OCI-LY1 (cell line): ENCODE results near the gene PCDHGA12.
"Not testable (repeated sequence)": the region's sequence is repeated elsewhere in the genome, so short reads cannot be mapped to it uniquely, and the experiment has no call there.

Experiments
- H2AFZ ChIP-seq: fragments of 200-600 bp; sonication (generic), shearing (Covaris generic); 2 replicates; pipeline ENCODE4 v1.6.0; 2014; ENCODE audit warnings: antibody characterized with exemption, mild to moderate bottlenecking, low read length
- H3F3A ChIP-seq: fragments of 200-600 bp; sonication (generic), shearing (Covaris generic); 2 replicates; pipeline ENCODE4 v1.6.0; 2014; ENCODE audit warnings: mild to moderate bottlenecking, antibody characterized with exemption, low read length, moderate library complexity; ENCODE audit not compliant: insufficient read depth
- H3K27ac ChIP-seq: fragments of 200-600 bp; sonication (generic); 2 replicates; pipeline ENCODE4 v1.5.1; 2014; ENCODE audit warnings: low read length, mixed run types, mild to moderate bottlenecking, low read depth; ENCODE audit not compliant: poor library complexity, severe bottlenecking
- H3K27me3 ChIP-seq: fragments of 200-600 bp; sonication (generic); 2 replicates; pipeline ENCODE4 v1.6.0; 2014; ENCODE audit warnings: antibody characterized with exemption, mild to moderate bottlenecking, low read length, moderate library complexity; ENCODE audit not compliant: insufficient read depth
- H3K36me3 ChIP-seq: fragments of 200-600 bp; sonication (generic); 2 replicates; pipeline ENCODE4 v1.6.1; 2014; ENCODE audit warnings: mild to moderate bottlenecking, antibody characterized with exemption, low read length, moderate library complexity, mixed read lengths; ENCODE audit not compliant: insufficient read depth
- H3K4me1 ChIP-seq: fragments of 200-600 bp; sonication (generic); 2 replicates; pipeline ENCODE4 v1.5.1; 2014; ENCODE audit warnings: mild to moderate bottlenecking, low read length, moderate library complexity; ENCODE audit not compliant: insufficient read depth, severe bottlenecking
- H3K4me2 ChIP-seq: fragments of 200-600 bp; sonication (generic), shearing (Covaris generic); 2 replicates; pipeline ENCODE4 v1.6.1; 2014; ENCODE audit warnings: low read length
- H3K4me3 ChIP-seq: fragments of 200-600 bp; sonication (generic); 2 replicates; pipeline ENCODE4 v1.5.1; 2014; ENCODE audit warnings: low read length, low read depth, mild to moderate bottlenecking, mixed read lengths; ENCODE audit not compliant: poor library complexity, severe bottlenecking
- H3K79me2 ChIP-seq: fragments of 200-600 bp; shearing (Covaris generic); 2 replicates; pipeline ENCODE4 v1.6.1; 2016; ENCODE audit warnings: mixed run types, low read length, mixed read lengths; ENCODE audit not compliant: insufficient read depth
- H3K9ac ChIP-seq: fragments of 200-600 bp; sonication (generic), shearing (Covaris generic); 2 replicates; pipeline ENCODE4 v1.6.1; 2014; ENCODE audit warnings: mild to moderate bottlenecking, low read length, mixed read lengths
- H3K9me2 ChIP-seq: fragments of 200-600 bp; sonication (generic), shearing (Covaris generic); 2 replicates; pipeline ENCODE4 v1.6.1; 2014; ENCODE audit warnings: low read depth, mild to moderate bottlenecking, low read length, mixed read lengths
- H3K9me3 ChIP-seq: fragments of 200-600 bp; shearing (Covaris generic); 2 replicates; pipeline ENCODE4 v1.6.1; 2014; ENCODE audit warnings: low read length, mixed read lengths
- H4K20me1 ChIP-seq: fragments of 200-600 bp; sonication (generic), shearing (Covaris generic); 2 replicates; pipeline ENCODE4 v1.6.0; 2016; ENCODE audit warnings: mild to moderate bottlenecking, low read length; ENCODE audit not compliant: insufficient read depth
- EZH2 ChIP-seq: fragments of 200-600 bp; sonication (generic), shearing (Covaris generic); IDR thresholded peaks from 2 replicates; pipeline ENCODE4 v1.8.0; 2017; ENCODE audit warnings: borderline replicate concordance, mixed run types, mild to moderate bottlenecking, antibody characterized with exemption, low read length, moderate library complexity, mixed read lengths
- TF ChIP-seq, protein P1 (sequence below): fragments of 200-600 bp; sonication (generic), shearing (Covaris generic); IDR thresholded peaks from 2 replicates; pipeline ENCODE4 v1.5.1; 2017; ENCODE audit warnings: mild to moderate bottlenecking, antibody characterized with exemption, low read length, moderate library complexity, mixed read lengths

The PCDHGA12 gene

DNA sequence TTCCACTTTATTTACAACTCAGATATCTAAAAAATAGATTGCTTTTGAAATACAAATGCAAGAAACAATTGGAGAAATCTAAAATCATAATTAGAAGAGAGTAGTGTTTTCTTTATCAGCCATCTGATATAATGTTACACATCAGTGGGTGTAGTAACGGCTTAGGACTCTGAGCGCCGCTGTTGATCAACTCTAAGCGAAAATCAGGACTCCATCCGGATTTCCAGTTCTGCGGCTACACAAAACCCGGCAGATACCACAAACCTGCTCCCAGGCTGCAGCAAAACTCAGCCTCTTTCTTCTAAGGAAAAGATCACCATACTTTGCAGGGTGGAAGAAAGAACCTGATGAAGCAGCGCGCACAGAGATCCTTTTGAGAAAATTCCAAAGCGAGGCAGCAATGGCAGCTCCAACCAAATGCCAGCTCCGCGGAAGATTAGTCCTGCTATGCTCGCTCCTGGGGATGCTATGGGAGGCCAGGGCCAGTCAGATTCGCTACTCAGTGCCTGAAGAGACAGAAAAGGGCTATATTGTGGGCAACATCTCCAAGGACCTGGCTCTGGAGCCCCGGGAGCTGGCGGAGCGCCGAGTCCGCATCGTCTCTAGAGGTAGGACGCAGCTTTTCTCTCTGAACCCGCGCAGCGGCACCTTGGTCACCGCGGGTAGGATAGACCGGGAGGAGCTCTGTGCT lies 27.6 kb upstream of the PCDHGA12 start, which contains the start of gene PCDHGA9:
Gene PCDHGA9 (plus strand): TSS at position 226 of the 691 bp plus-strand sequence. CDS start 175 bp downstream, at position 401.
- H3K4me3 ChIP-seq: no peak within 1 kb of the TSS

GRCh38 chr5:141403387-141403786 lies 26.9 kb upstream of the PCDHGA12 start:
- Histone ChIP-seq H4K20me1 (no peaks in the 10 kb centered on the region), H2AFZ (no peak overlapping the region), H3K9me2 (no peaks in the 10 kb centered on the region), H3K79me2 (no peaks in the 10 kb centered on the region), H3K4me1 (no peaks in the 10 kb centered on the region), H3K4me2 (no peak overlapping the region), H3K27ac (no peak overlapping the region), H3K27me3 (no peaks in the 10 kb centered on the region), H3K9ac (no peak overlapping the region), H3K9me3 (peaks cover 5% of the 10 kb centered on the region; the same call in 1 of the 2 replicates), H3K36me3 (no peaks in the 10 kb centered on the region), H3F3A (no peaks in the 10 kb centered on the region), H3K4me3 (no peak overlapping the region)
- TF ChIP-seq EZH2: no peak
- TF ChIP-seq, protein P1, sequence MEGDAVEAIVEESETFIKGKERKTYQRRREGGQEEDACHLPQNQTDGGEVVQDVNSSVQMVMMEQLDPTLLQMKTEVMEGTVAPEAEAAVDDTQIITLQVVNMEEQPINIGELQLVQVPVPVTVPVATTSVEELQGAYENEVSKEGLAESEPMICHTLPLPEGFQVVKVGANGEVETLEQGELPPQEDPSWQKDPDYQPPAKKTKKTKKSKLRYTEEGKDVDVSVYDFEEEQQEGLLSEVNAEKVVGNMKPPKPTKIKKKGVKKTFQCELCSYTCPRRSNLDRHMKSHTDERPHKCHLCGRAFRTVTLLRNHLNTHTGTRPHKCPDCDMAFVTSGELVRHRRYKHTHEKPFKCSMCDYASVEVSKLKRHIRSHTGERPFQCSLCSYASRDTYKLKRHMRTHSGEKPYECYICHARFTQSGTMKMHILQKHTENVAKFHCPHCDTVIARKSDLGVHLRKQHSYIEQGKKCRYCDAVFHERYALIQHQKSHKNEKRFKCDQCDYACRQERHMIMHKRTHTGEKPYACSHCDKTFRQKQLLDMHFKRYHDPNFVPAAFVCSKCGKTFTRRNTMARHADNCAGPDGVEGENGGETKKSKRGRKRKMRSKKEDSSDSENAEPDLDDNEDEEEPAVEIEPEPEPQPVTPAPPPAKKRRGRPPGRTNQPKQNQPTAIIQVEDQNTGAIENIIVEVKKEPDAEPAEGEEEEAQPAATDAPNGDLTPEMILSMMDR: no peak

More for the DNA sequence above, 27.6 kb upstream of the PCDHGA12 start, which contains the start of gene PCDHGA9:
- Histone ChIP-seq H3K9me3 (peaks cover 5% of the 10 kb centered on the region; the same call in 1 of the 2 replicates), H3K27me3 (no peaks in the 10 kb centered on the region), H3K79me2 (no peaks in the 10 kb centered on the region), H3K9ac (no peak within 1 kb of the TSS), H3K36me3 (no peaks in the 10 kb centered on the region), H3K27ac (no peak within 1 kb of the TSS), H3K4me1 (no peaks in the 10 kb centered on the region), H3K9me2 (no peaks in the 10 kb centered on the region), H3F3A (no peaks in the 10 kb centered on the region), H4K20me1 (no peaks in the 10 kb centered on the region), H2AFZ (no peak within 1 kb of the TSS), H3K4me2 (no peak within 1 kb of the TSS)
- TF ChIP-seq EZH2: no peak
- TF ChIP-seq, protein P1: no peak

GRCh38 chr5:141407790-141408505 lies 22.4 kb upstream of the PCDHGA12 start, which contains the start of gene PCDHGB6:
TSS of gene PCDHGB6 (plus strand) at chr5:141408021. CDS start at chr5:141408203, 182 bp downstream.
- not testable (repeated sequence) for H3K9me3 ChIP-seq, H3K27me3 ChIP-seq, H3K9ac ChIP-seq, H3K79me2 ChIP-seq, H3K9me2 ChIP-seq, H3F3A ChIP-seq, H2AFZ ChIP-seq, H3K27ac ChIP-seq, H3K36me3 ChIP-seq, H3K4me3 ChIP-seq, H4K20me1 ChIP-seq, H3K4me1 ChIP-seq, H3K4me2 ChIP-seq
